G401 (cell line): Measurements from ENCODE around the gene ANKRD50. TPM values are rescaled to one million over a fixed set of nuclear protein-coding genes. Genes with fewer than 3 reads are reported as not detected.

ENCODE experiments used
- DNase-seq: peaks from one replicate; pipeline ENCODE4 v3.0.0-alpha.2; 2015; ENCODE audit warnings: low spot score
- in situ Hi-C: cut with HindIII; loops from 2 replicates; pipeline ENCODE4 v1.10.0; 2016; ENCODE audit warnings: low sequenced_read_pairs, mixed read lengths
- total RNA-seq: library from RNA; depleted of rRNA; stranded (reverse); fragments of >200 nt; shearing (Covaris generic); gene quantifications from 2 replicates; pipeline ENCODE4 v1.2.3, GENCODE V29; 2014

The ANKRD50 gene
- total RNA-seq, 1 experiment from 2014 or later = 12.7 TPM

GRCh38 chr4:124644621-124645020, 67.9 kb downstream of the ANKRD50 start:
- DNase-seq = no peak
- in situ Hi-C loops = no loop called here

GRCh38 chr4:124642846-124643245, 69.7 kb downstream of the ANKRD50 start:
- DNase-seq = no peak
- in situ Hi-C loops = no loop called here

- in situ Hi-C loops = no loop called here
- DNase-seq = no peak
Measured at GRCh38 chr4:124641715-124642381, 70.7 kb downstream of the ANKRD50 start.

GRCh38 chr4:124640022-124640730, 72.4 kb downstream of the ANKRD50 start:
- in situ Hi-C loops = no loop called here
- DNase-seq = no peak

DNA sequence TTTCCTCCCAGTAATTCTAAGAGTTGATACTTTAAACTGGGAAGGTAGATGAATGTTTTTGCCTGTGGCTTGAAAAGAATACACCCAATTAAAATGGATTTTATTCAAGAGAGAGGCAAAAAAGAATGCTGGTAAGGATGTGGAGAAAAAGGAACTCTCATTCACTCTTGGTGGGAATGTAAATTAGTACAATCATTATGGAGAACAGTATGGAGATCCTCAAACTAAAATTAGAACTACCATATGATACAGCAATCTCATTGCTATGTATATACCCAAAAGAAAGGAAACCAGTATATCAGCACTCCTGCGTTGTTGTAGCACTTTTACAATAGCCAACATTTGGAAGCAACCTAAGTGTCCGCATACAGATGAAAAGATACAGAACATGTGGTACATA, 75.2 kb downstream of the ANKRD50 start:
- DNase-seq = no peak
- in situ Hi-C loops = no loop called here

GRCh38 chr4:124636788-124637187, 75.7 kb downstream of the ANKRD50 start:
- in situ Hi-C loops = no loop called here
- DNase-seq = no peak

DNA sequence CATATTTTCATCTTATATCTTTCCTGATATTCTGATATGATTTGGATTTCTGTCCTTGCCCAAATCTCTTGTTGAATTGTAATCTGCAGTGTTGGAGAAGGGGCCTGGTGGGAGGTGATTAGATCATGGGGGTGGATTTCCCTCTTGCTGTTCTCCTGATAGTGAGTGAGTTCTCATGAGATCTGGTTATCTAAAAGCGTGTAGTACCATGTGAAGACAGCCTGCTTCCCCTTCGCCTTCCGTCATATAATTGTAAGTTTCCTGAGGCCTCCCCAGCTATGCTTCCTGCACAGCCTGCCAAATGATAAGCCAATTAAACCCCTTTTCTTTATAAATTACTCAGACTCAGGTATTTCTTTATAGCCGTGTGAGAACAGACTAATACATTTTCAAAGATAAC, 77.2 kb downstream of the ANKRD50 start:
- in situ Hi-C loops = no loop called here
- no peak for DNase-seq

GRCh38 chr4:124633285-124633941, 79.1 kb downstream of the ANKRD50 start:
- no peak for DNase-seq
- in situ Hi-C loops = no loop called here

DNA sequence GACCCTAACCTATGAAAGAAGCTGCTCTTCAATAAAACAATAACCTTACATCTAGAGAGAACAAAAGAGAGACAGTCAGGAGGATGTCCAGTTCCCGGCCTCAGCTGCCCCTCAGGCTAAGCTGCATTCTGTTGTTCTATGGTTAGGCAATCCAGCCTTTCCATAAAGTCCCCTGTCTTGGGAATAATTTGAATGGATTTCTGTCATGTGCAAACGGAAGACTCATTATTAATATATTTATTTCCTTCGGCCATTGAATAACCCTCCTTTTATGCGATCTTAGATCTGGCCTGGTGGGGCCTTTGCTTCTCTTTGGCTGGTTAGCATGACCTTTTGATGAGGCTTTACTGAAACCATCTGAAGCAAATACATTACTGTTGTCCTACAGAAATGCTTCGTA, 80.1 kb downstream of the ANKRD50 start:
- no peak for DNase-seq
- in situ Hi-C loops = no loop called here

- in situ Hi-C loops = no loop called here
- no peak for DNase-seq
Measured at GRCh38 chr4:124631760-124632159, 80.8 kb downstream of the ANKRD50 start.

DNA sequence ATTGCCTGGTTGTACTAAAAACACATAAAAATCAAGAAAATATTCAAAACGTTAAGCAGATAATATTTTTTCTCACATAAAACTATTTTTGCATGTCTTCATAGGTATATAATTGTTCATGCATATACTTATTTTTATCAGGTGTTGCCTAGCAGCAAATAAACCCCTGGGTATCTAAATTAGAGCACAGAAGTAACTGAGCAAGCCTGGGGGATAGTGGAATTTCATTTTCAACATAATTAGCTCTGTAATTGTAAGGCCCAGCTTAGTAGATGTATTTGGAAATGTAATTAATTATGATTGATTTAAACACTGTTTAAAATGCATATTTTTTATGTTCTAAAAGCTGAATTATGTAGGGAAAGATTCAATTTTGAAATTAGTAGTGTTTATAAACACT, 82.9 kb downstream of the ANKRD50 start:
- no peak for DNase-seq
- in situ Hi-C loops = no loop called here
